Measurements from ENCODE around the gene ZCCHC14. TPM values are rescaled to one million over a fixed set of nuclear protein-coding genes. Genes with fewer than 3 reads are reported as not detected.
A peak's percentile ranks its signal among the peaks of the same experiment; 100 is the strongest.

ZCCHC14 gene
- total and polyA plus RNA-seq, 2 of the 13 experiments (the other 11 are each of a cell fraction or from before 2014, with no cell fraction given) = 12.4 to 12.5 TPM

- TF ChIP-seq ZNF704 (CRISPR knock-in tag; IDR thresholded peaks at IDR 0.05; ENCODE audit: borderline replicate concordance) (0 out of 2 replicates have a peak, but pooled peaks have one; percentile 22), ZNF740 (CRISPR knock-in tag; IDR thresholded peaks at IDR 0.05) (no peak), RBM22 (optimal IDR thresholded peaks at IDR 0.05; ENCODE audit: low read length) (peak; percentile 95), HBP1 (CRISPR knock-in tag; IDR thresholded peaks at IDR 0.05; ENCODE audit: low read depth) (no peak), POLR2AphosphoS2 (IDR thresholded peaks at IDR 0.05; ENCODE audit: low read depth, low read length) (peak; percentile 97), ZNF44 (CRISPR knock-in tag; IDR thresholded peaks at IDR 0.05) (no peak), ZNF230 (CRISPR knock-in tag; IDR thresholded peaks at IDR 0.05) (no peak), ZNF841 (CRISPR knock-in tag; IDR thresholded peaks at IDR 0.05; ENCODE audit: borderline replicate concordance) (no peak), ZNF784 (CRISPR knock-in tag; IDR thresholded peaks at IDR 0.05; ENCODE audit: borderline replicate concordance) (no peak), KDM2A (CRISPR knock-in tag; IDR thresholded peaks at IDR 0.05; ENCODE audit: borderline replicate concordance, low read depth) (peak; percentile 45), SSRP1 (CRISPR knock-in tag; IDR thresholded peaks at IDR 0.05) (0 out of 2 replicates have a peak, but pooled peaks have one; percentile 55), AGO2 (optimal IDR thresholded peaks at IDR 0.05; ENCODE audit: low read depth, low read length) (peak; percentile 80)
Measured at GRCh38 chr16:87404764-87405625, 87.8 kb downstream of the ZCCHC14 start (continued).

All from HepG2 (cell line).